A673 (cell line): ENCODE results near the gene LITAF. TPM values are rescaled to one million over a fixed set of nuclear protein-coding genes. Genes with fewer than 3 reads are reported as not detected.

Experiments used
- BruUV-seq: library from RNA; stranded (reverse); fragments of 400-500 nt; replicated peaks from 2 replicates; lab custom pipeline; 2021; lab: Mats Ljungman, UMichigan
- CTCF ChIA-PET: fragments of 300-600 bp; sonication (Branson Sonifier 250); formaldehyde crosslinking; loops from one replicate; lab custom pipeline; 2022; ENCODE audit warnings: antibody characterized with exemption; lab: Charles Lee
- POLR2A ChIA-PET: fragments of 300-600 bp; sonication (Branson Sonifier 250); formaldehyde crosslinking; loops from one replicate; lab custom pipeline; 2022; ENCODE audit warnings: antibody characterized with exemption; ENCODE audit not compliant: low non-redundant PET; lab: Charles Lee
- DNase-seq: peaks from one replicate; pipeline ENCODE4 v3.0.0-alpha.2; 2015; ENCODE audit warnings: low spot score
- H3K27ac ChIP-seq: fragments of 200-600 bp; sonication (generic); 2 replicates; pipeline ENCODE4 v1.5.1; 2016; ENCODE audit warnings: mixed run types, low read depth, mild to moderate bottlenecking, mixed read lengths, antibody characterized with exemption, low read length; ENCODE audit not compliant: poor library complexity, severe bottlenecking
- H3K27me3 ChIP-seq: fragments of 200-600 bp; sonication (generic); replicated peaks from 2 replicates; pipeline ENCODE4 v1.6.1; 2017; ENCODE audit warnings: mixed run types, low read depth, mild to moderate bottlenecking, mixed read lengths, antibody characterized with exemption, low read length; ENCODE audit not compliant: insufficient read depth, poor library complexity
- H3K36me3 ChIP-seq: fragments of 200-600 bp; sonication (generic); 2 replicates; pipeline ENCODE4 v1.6.1; 2016; ENCODE audit warnings: mixed run types, mild to moderate bottlenecking, mixed read lengths, antibody characterized with exemption, low read length; ENCODE audit not compliant: insufficient read depth, poor library complexity, severe bottlenecking
- H3K4me1 ChIP-seq: fragments of 200-600 bp; sonication (generic); 2 replicates; pipeline ENCODE4 v1.6.1; 2017; ENCODE audit warnings: mixed run types, mild to moderate bottlenecking, mixed read lengths, antibody characterized with exemption, low read length; ENCODE audit not compliant: insufficient read depth, poor library complexity, severe bottlenecking
- H3K4me3 ChIP-seq: fragments of 200-600 bp; sonication (generic); 2 replicates; pipeline ENCODE4 v1.5.1; 2016; ENCODE audit warnings: low read depth, mixed run types, mild to moderate bottlenecking, mixed read lengths, low read length; ENCODE audit not compliant: poor library complexity, severe bottlenecking
- H3K9me3 ChIP-seq: fragments of 200-600 bp; sonication (generic); 2 replicates; pipeline ENCODE4 v1.6.1; 2016; ENCODE audit warnings: mixed run types, low read depth, mild to moderate bottlenecking, mixed read lengths, antibody characterized with exemption, low read length; ENCODE audit not compliant: poor library complexity, severe bottlenecking
- EZH2 ChIP-seq: fragments of 200-600 bp; sonication (generic); IDR thresholded peaks from 2 replicates; pipeline ENCODE4 v1.6.1; 2017; ENCODE audit warnings: borderline replicate concordance, low read depth, mild to moderate bottlenecking, mixed read lengths, antibody characterized with exemption, low read length; ENCODE audit not compliant: poor library complexity, severe bottlenecking
- intact Hi-C: fragments of 100-400 bp; cut with micrococcal nuclease; formaldehyde crosslinking; loops from one replicate; pipeline ENCODE4 v1.10.0; 2022; ENCODE audit not compliant: unreplicated experiment
- total RNA-seq: library from RNA; stranded (reverse); gene quantifications from 2 replicates; pipeline ENCODE4 v1.2.3, GENCODE V29; 2021
- TF ChIP-seq, protein P1 (sequence below): fragments of 300-800, 200-600 bp; sonication (generic); conservative IDR thresholded peaks from 2 replicates; pipeline ENCODE4 v1.5.1; 2017; ENCODE audit warnings: low read depth, mild to moderate bottlenecking, antibody characterized with exemption, low read length, moderate library complexity, mixed read lengths

The LITAF gene
- total RNA-seq, 1 experiment from 2014 or later, result 6.9 TPM

DNA sequence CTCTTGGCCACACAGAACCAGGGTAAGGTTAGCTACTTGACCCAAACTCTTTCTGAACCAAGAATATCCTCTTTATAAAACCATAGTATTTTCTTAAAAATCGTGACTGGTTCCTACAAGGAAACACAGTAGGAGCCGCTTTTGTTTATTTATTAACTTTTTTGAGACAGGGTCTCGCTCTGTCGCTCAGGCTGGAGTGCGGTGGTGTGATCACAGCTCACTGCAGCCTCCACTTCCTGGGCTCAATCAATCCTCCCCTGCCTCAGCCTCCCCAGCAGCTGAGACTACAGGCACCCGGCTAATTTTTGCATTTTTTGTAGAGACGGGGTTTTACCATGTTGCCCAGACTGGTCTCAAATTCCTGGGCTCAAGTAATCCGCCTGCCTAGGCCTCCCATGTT lies 14.7 kb upstream of the LITAF start:
- Histone ChIP-seq H3K4me1 (peaks cover 7% of the 10 kb centered on the region), H3K27me3 (no peaks in the 10 kb centered on the region), H3K27ac (no peak overlapping the region), H3K36me3 (no peaks in the 10 kb centered on the region), H3K4me3 (no peak overlapping the region), H3K9me3 (no peaks in the 10 kb centered on the region)
- no TSS peak for BruUV-seq
- TF ChIP-seq EZH2, result no peak
- TF ChIP-seq, protein P1, sequence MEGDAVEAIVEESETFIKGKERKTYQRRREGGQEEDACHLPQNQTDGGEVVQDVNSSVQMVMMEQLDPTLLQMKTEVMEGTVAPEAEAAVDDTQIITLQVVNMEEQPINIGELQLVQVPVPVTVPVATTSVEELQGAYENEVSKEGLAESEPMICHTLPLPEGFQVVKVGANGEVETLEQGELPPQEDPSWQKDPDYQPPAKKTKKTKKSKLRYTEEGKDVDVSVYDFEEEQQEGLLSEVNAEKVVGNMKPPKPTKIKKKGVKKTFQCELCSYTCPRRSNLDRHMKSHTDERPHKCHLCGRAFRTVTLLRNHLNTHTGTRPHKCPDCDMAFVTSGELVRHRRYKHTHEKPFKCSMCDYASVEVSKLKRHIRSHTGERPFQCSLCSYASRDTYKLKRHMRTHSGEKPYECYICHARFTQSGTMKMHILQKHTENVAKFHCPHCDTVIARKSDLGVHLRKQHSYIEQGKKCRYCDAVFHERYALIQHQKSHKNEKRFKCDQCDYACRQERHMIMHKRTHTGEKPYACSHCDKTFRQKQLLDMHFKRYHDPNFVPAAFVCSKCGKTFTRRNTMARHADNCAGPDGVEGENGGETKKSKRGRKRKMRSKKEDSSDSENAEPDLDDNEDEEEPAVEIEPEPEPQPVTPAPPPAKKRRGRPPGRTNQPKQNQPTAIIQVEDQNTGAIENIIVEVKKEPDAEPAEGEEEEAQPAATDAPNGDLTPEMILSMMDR, result no peak
- intact Hi-C loops, result no loop called here
- CTCF ChIA-PET, result no interaction called here
- no peak for DNase-seq
- POLR2A ChIA-PET, result no interaction called here

DNA sequence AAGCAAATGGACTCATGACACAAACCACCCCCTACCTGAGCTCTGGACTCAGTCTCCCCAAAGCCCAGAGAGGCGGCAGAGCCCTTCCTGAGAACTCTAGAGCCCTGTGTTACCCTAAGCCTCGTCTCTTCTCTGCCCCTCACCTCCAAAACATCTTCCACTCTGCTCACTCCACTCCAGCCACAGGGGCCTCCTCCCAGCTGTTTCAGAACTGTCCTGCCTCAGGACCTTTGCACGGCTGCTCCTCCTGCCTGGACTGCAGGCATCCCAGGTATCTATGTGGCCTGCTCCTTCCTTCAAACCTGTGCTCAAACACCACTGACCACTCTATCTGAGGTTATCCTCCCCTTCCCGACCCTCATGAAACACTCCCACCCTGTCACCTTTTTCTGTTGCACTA lies 12.9 kb upstream of the LITAF start:
- no peak for DNase-seq
- no peaks in the 10 kb centered on the region for H3K9me3 ChIP-seq
- H3K4me1 ChIP-seq, result peaks cover 7% of the 10 kb centered on the region
- no peak overlapping the region for H3K4me3 ChIP-seq
- no peaks in the 10 kb centered on the region for H3K27me3 ChIP-seq
- no TSS peak for BruUV-seq
- no peak overlapping the region for H3K27ac ChIP-seq
- TF ChIP-seq EZH2, result no peak
- TF ChIP-seq, protein P1, result no peak
- H3K36me3 ChIP-seq, result no peaks in the 10 kb centered on the region
- CTCF ChIA-PET, result no interaction called here
- intact Hi-C loops, result no loop called here
- POLR2A ChIA-PET, result no interaction called here

DNA sequence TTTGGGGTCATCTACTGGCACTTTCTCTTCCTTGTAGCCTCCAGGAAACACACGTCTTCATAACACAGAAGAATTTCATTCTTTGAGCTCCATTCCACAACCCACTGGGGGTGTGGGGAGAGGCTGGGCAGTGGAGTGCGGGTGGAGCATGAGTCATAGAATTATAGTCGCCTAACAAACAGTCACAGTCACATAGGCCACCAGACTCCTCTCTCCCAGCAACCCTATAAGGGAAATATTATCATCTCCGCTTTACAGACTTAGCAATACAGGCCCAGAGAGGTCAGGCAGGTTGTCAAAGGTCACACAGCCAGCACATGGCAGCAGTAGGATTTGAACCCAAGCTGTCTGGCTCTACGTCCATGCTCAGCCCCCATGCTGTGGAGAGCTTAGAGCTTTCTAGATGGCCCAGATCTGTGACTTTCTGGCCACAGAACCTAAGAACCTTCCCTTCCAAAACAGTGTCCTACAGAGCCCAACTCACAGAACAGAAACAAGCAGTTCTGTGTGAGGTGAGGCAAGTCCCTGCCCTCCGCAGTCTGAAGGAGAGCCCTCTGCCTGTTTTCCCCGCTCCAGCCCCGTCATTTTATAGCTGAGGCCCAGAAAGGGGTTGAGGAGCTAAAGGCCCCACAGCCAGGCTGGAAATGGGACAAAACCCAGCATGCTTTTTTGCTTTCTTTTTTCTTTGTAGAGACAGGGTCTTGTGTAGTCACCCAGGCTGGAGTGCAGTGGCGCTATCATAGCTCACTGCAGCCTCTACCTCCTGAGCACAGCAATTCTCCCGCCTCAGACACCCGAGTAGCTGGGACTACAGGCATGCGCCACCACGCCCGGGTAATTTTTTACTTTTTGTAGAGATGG lies 10.7 kb upstream of the LITAF start:
- intact Hi-C loops, result no loop called here

More for the DNA sequence above, 10.7 kb upstream of the LITAF start:
- Histone ChIP-seq H3K27ac (no peak overlapping the region), H3K4me1 (no peaks in the 10 kb centered on the region), H3K9me3 (no peaks in the 10 kb centered on the region), H3K27me3 (no peaks in the 10 kb centered on the region), H3K4me3 (no peak overlapping the region), H3K36me3 (no peaks in the 10 kb centered on the region)
- no peak for TF ChIP-seq EZH2
- TF ChIP-seq, protein P1, result no peak
- DNase-seq, result no peak
- ChIA-PET POLR2A (no interaction called here), CTCF (no interaction called here)
- no TSS peak for BruUV-seq
